Skeletal muscle tissue (tissue), 4 donors: Measurements from ENCODE around the gene TMEM163. TPM values are rescaled to one million over a fixed set of nuclear protein-coding genes. Genes with fewer than 3 reads are reported as not detected.

Source experiments
- H3K27ac ChIP-seq: one replicate; pipeline ENCODE4 v1.7.0; 2013; ENCODE audit warnings: mild to moderate bottlenecking, low read depth, low read length, inconsistent platforms
- H3K27me3 ChIP-seq, 3 donors: one replicate each; pipeline ENCODE4 v1.7.0; 2013; ENCODE audit warnings: low read length in 3 of 3; ENCODE audit not compliant: control insufficient read depth in 3 of 3, insufficient read depth in 3 of 3
- H3K36me3 ChIP-seq, 3 donors: one replicate each; pipeline ENCODE4 v1.7.0; 2013; ENCODE audit warnings: low read length in 3 of 3; ENCODE audit not compliant: control insufficient read depth in 3 of 3, insufficient read depth in 3 of 3
- H3K4me1 ChIP-seq, 3 donors: one replicate each; pipeline ENCODE4 v1.7.0; 2013; ENCODE audit warnings: low read length in 3 of 3, mild to moderate bottlenecking in 3 of 3; ENCODE audit not compliant: control insufficient read depth in 3 of 3, insufficient read depth in 3 of 3
- H3K4me3 ChIP-seq, 3 donors: one replicate each; pipeline ENCODE4 v1.7.0; 2013; ENCODE audit warnings: low read length in 3 of 3
- H3K9ac ChIP-seq, 3 donors: one replicate each; pipeline ENCODE4 v1.7.0; 2013; ENCODE audit warnings: low read length in 3 of 3, mild to moderate bottlenecking in 3 of 3, moderate library complexity in 2 of 3, low read depth in 1 of 3
- H3K9me3 ChIP-seq, 3 donors: one replicate each; pipeline ENCODE4 v1.7.0; 2013; ENCODE audit warnings: low read length in 3 of 3; ENCODE audit not compliant: control insufficient read depth in 3 of 3
- total RNA-seq: library from RNA; depleted of rRNA; stranded (reverse); fragments of >200 nt; gene quantifications from one replicate; pipeline ENCODE4 v1.2.3, GENCODE V29; 2014
- donor health status: Osteomylitis.

Gene TMEM163
- total RNA-seq, 1 donor from 2014 or later: 1.0 TPM

DNA sequence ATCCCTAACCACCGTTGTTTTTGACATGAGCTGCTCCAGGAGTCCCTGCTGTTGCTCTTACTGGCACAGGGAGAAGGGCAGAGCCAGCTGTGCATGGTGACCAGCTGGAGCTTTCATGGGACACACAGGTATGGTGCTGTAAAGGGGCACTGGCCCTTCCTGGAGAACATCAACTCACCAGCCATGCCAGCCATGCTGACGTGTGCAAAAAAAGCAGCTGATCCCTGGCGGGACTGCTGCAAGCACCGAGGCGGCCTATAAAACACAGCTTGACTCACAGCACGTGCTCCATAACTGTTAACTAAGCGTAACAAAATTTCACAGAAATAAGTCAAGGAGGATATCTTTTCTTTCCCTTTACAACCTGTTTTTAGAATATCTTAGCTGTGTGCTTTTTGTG, 165.1 kb downstream of the TMEM163 start:
- Histone ChIP-seq H3K4me1 (no peaks in the 10 kb centered on the region), H3K27ac (no peak overlapping the region), H3K4me3 (no peak overlapping the region), H3K36me3 (no peaks in the 10 kb centered on the region), H3K9me3 (no peaks in the 10 kb centered on the region), H3K9ac (no peak overlapping the region), H3K27me3 (no peaks in the 10 kb centered on the region)

DNA sequence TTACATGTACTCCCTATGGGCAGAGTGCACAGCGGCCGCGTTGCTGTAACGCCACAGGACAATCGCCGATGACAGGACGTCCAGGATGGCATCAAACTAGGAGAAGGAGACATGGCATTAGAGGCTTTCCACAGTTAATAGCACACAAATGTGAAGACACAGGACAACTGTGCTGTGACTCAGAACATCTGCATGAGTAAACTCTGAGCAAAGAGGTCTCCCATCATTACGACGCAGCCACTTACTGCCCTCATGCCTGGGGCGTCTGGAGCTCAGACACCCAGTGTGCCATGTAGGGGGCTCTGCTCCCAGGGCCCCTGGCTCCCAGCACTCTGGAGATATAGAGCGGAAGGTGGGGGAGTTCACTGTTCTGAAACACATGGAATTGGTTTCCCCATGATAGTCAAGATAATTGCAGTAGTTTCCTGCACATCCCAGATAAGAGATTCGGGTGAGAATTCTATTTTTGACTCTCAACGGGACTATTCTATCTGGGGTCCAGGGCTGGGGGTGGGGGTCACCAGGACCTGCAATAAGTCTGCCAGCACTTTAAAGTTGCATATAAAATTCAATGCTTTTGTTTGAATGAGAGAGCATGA, 168.1 kb downstream of the TMEM163 start:
- no peak overlapping the region for H3K4me3 ChIP-seq
- no peaks in the 10 kb centered on the region for H3K27me3 ChIP-seq
- no peaks in the 10 kb centered on the region for H3K36me3 ChIP-seq
- no peak overlapping the region for H3K9ac ChIP-seq
- H3K9me3 ChIP-seq: no peaks in the 10 kb centered on the region
- no peak overlapping the region for H3K27ac ChIP-seq
- no peaks in the 10 kb centered on the region for H3K4me1 ChIP-seq

DNA sequence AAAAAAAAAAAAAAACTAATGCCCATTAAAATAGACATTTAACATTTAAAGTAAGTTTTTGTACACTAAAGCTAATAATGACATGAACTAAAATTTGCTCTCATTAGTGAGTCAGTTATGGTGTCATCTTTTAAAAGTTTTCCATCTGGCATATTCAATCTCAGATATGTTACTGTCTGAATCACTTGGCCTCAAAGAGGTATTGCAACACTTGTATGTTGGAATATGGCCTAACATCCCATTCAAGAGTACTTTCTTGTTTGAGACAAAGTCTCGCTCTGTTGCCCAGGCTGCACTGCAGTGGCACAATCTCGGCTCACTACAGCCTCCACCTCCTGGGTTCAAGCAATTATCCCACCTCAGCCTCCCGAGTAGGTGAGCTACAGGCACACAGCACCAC, 169.7 kb downstream of the TMEM163 start:
- no peaks in the 10 kb centered on the region for H3K9me3 ChIP-seq
- no peaks in the 10 kb centered on the region for H3K36me3 ChIP-seq
- no peaks in the 10 kb centered on the region for H3K4me1 ChIP-seq
- H3K27me3 ChIP-seq: no peaks in the 10 kb centered on the region
- no peak overlapping the region for H3K9ac ChIP-seq
- H3K4me3 ChIP-seq: no peak overlapping the region
- no peak overlapping the region for H3K27ac ChIP-seq

DNA sequence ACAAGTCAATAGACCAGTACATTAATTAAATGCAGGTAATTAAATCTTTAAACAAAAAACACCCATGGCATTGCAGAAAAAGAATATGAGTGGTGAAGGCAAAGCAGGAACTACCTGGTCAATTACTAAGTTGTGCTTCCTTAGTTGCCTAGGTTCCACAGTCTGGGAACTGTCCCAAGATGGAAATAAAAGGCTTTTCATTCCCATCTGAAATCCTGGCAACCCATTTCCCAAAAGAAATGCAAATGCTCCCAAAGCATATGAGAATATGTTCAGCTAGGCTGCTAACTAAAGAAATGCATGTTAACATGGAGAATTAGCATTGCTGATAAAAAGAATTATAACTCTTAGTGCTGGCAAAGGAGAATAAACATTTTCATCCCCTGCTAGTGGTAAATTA, 177.8 kb downstream of the TMEM163 start:
- H3K27me3 ChIP-seq: peaks cover 0 to 3% (median 0%) of the 10 kb centered on the region in 3 donors
- H3K9me3 ChIP-seq: peaks cover 0 to 2% (median 0%) of the 10 kb centered on the region in 3 donors
- H3K27ac ChIP-seq: no peak overlapping the region
- H3K9ac ChIP-seq: no peak overlapping the region
- H3K36me3 ChIP-seq: no peaks in the 10 kb centered on the region
- H3K4me1 ChIP-seq: no peaks in the 10 kb centered on the region
- H3K4me3 ChIP-seq: no peak overlapping the region

DNA sequence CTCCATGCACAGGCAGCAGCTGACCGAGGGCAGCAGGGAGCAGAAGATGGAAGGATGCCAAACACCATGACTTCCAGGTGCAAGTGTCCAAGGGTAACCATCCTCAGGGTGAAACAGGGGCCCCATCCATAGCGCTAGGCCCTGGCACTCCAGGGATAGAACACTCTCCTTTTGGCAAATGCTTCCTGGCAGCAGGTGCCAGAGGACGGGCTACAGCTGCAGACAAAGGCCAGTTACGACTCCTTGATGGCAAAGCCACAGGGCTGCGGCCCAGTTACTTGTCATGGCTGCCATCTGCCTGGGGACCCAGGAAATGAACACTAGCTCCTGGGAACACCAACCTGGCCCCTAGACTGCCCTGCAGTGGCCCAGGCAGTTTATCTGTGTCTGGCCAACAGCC, 178.8 kb downstream of the TMEM163 start:
- H3K4me3 ChIP-seq: no peak overlapping the region

DNA sequence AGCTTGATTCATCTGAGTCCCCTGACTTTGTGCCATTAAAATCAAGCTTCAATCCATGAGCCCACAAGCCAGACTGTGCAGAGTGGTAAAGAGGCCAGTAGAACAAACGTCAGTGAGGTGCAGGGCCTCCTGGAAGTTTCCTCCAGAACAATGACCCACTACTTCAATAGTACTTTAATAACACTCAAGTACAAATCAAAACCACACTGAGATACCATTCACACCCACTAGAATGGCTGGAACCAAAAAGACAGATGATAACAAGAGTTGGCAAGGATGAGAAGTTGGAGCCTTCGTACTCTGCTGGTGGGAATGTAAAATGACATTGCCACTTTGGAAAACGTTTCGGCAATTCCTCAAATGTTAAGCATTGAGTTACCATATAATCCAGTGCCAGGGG, 181.1 kb downstream of the TMEM163 start:
- no peak overlapping the region for H3K4me3 ChIP-seq
- H3K36me3 ChIP-seq: no peaks in the 10 kb centered on the region
- peaks cover 0 to 3% (median 0%) of the 10 kb centered on the region in 3 donors for H3K27me3 ChIP-seq
- no peaks in the 10 kb centered on the region for H3K4me1 ChIP-seq
- H3K9me3 ChIP-seq: peaks cover 0 to 2% (median 0%) of the 10 kb centered on the region in 3 donors
- H3K27ac ChIP-seq: no peak overlapping the region
- H3K9ac ChIP-seq: no peak overlapping the region

More for the DNA sequence above, 178.8 kb downstream of the TMEM163 start:
- Histone ChIP-seq H3K27me3 (peaks cover 0 to 3% (median 0%) of the 10 kb centered on the region in 3 donors), H3K9ac (no peak overlapping the region), H3K4me1 (no peaks in the 10 kb centered on the region), H3K36me3 (no peaks in the 10 kb centered on the region), H3K27ac (no peak overlapping the region), H3K9me3 (peaks cover 0 to 2% (median 0%) of the 10 kb centered on the region in 3 donors)

DNA sequence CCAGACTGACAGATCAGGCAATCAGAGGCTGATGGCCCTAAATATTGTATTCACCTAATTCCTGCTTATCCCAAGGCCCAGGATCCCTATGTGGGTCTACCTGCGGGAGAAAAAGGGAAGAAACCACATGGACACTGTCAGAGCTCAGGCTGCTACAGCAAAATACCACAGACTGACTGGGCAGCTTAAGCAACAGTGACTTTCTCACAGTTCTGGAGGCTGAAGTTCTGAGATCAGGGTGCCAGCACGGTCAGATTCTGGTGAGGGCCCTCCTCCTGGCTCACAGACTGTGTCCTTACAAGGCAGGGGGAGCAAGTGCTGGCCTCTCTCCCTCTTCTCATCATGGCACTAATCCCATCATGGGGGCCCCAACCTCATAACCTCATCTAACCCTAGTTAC, 181.7 kb downstream of the TMEM163 start:
- no peaks in the 10 kb centered on the region for H3K4me1 ChIP-seq
- peaks cover 0 to 2% (median 0%) of the 10 kb centered on the region in 3 donors for H3K9me3 ChIP-seq
- no peak overlapping the region for H3K4me3 ChIP-seq
- H3K36me3 ChIP-seq: no peaks in the 10 kb centered on the region
- H3K27me3 ChIP-seq: peaks cover 0 to 3% (median 0%) of the 10 kb centered on the region in 3 donors
- no peak overlapping the region for H3K27ac ChIP-seq
- H3K9ac ChIP-seq: no peak overlapping the region

DNA sequence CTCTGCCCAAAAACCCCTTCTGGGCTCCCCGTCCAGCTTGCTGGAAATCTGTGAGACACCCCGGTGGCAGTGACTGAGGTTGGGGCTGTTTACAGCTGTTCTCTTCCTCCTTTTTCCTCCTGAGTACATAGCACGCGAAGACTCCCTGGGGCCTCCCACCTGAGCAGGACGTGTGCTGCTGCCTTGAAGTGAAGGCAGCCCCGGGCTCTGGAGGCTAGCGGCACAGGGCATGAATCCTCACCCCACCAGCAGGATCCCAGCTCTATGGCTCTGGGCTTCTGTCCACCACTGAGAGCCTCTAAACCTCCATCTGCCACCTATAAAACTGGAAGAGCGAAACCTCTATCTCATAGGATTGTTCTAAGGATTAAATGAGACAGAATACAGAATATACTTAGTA, 182.5 kb downstream of the TMEM163 start:
- Histone ChIP-seq H3K4me1 (no peaks in the 10 kb centered on the region), H3K4me3 (no peak overlapping the region), H3K9me3 (peaks cover 0 to 2% (median 0%) of the 10 kb centered on the region in 3 donors), H3K27me3 (peaks cover 0 to 3% (median 0%) of the 10 kb centered on the region in 3 donors), H3K36me3 (no peaks in the 10 kb centered on the region), H3K27ac (no peak overlapping the region), H3K9ac (no peak overlapping the region)

DNA sequence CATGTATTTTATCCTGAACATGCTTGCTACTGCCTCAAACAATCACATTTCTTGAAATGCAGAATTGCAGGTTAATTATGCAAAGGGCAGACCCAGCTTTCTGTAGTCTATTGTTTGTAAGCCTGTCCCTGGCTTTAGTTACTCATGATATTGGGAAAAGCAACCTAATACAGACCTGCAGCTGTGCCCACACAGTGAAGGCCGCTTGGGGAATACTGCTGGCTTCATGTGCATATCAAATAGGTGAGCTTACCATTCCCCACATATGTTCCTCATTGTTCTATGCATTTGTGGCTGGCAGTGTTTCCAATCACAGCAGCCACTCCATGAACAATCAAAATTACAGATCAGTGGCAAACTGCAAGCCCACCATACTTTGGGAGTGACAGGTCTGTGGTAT, 186.3 kb downstream of the TMEM163 start:
- peaks cover 0 to 2% (median 0%) of the 10 kb centered on the region in 3 donors for H3K9me3 ChIP-seq
- no peaks in the 10 kb centered on the region for H3K4me1 ChIP-seq
- H3K36me3 ChIP-seq: no peaks in the 10 kb centered on the region
- no peak overlapping the region for H3K27ac ChIP-seq
- H3K9ac ChIP-seq: no peak overlapping the region
- H3K4me3 ChIP-seq: no peak overlapping the region
- peaks cover 0 to 3% (median 0%) of the 10 kb centered on the region in 3 donors for H3K27me3 ChIP-seq

DNA sequence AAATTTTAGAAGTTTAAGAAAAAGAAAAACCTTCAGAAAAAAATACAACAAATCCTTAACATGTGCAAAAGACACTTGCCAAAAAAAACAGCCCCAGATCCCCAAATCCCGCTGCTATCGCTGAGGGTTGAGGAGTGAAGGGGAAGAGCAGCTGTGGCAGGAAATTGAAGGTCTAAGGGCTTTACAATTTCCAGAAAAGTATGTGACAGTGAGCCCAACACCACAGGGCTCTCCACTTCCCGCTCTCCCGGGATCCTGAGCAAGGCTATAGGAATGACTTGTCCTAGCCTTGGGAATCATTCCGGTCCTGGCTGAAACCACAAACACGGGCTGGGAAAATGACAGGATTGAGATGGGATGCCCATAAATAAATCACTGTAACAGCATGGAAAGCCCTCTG, 191.4 kb downstream of the TMEM163 start:
- no peak overlapping the region for H3K27ac ChIP-seq
- no peaks in the 10 kb centered on the region for H3K36me3 ChIP-seq

More for the DNA sequence above, 191.4 kb downstream of the TMEM163 start:
- H3K4me1 ChIP-seq: no peaks in the 10 kb centered on the region
- H3K9me3 ChIP-seq: no peaks in the 10 kb centered on the region
- H3K4me3 ChIP-seq: no peak overlapping the region
- no peaks in the 10 kb centered on the region for H3K27me3 ChIP-seq
- no peak overlapping the region for H3K9ac ChIP-seq
